NCI-H2196 treated with DMSO at 0.1 percent for 48 hours (cell line): Measurements from ENCODE around the gene GJB4.
"Not testable (repeated sequence)": the region's sequence is repeated elsewhere in the genome, so short reads cannot be mapped to it uniquely, and the experiment has no call there.

Experiments
- DNase-seq: peaks from one replicate; lab custom pipeline; 2025; ENCODE audit not compliant: unreplicated experiment; lab: John Stamatoyannopoulos, UW

Gene GJB4

DNA sequence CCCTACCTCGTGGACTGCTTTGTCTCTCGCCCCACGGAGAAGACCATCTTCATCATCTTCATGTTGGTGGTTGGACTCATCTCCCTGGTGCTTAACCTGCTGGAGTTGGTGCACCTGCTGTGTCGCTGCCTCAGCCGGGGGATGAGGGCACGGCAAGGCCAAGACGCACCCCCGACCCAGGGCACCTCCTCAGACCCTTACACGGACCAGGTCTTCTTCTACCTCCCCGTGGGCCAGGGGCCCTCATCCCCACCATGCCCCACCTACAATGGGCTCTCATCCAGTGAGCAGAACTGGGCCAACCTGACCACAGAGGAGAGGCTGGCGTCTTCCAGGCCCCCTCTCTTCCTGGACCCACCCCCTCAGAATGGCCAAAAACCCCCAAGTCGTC lies 35.2 kb downstream of the GJB4 start:
- DNase-seq: no peak

DNA sequence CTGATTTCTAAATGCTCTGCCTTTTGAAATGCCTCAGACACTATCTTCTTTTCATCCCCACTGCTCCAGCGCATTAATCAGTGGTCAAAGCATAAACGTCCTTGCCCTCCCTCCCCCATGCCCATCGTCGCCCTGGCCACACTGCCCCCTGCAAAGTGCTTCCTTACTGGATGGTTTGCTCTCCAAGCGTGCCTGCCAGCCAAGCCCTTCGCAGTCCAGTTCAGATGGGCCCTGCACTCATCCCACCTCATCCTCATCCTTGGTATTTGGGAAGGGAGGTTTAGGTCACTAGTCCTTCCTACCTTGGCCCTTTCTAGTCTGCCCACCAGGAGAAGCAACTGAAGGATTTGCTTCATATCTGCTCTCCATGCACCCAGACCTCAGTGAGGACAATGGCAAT lies 36.4 kb downstream of the GJB4 start:
- no peak for DNase-seq

GRCh38 chr1:34796990-34797389 lies 37.5 kb downstream of the GJB4 start:
- no peak for DNase-seq

DNA sequence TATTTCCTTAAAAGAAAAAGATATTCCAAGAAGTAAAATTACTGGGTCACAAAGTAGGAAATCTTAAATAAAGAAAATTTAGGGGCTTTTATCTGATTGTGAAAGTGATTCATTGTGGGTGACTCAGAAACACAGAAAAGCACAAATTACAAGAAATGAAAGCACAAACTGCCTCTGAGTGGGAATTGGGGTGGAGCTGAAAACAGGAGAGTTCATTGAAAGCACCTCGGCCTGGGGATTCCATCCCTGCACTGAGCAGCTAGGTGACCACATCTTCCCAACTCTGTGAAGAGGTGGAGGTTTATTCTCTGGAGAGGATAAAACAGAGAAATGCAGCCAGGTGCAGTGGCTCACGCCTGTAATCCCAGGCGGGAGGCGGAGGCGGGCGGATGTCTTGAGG lies 40.7 kb downstream of the GJB4 start:
- DNase-seq: no peak

DNA sequence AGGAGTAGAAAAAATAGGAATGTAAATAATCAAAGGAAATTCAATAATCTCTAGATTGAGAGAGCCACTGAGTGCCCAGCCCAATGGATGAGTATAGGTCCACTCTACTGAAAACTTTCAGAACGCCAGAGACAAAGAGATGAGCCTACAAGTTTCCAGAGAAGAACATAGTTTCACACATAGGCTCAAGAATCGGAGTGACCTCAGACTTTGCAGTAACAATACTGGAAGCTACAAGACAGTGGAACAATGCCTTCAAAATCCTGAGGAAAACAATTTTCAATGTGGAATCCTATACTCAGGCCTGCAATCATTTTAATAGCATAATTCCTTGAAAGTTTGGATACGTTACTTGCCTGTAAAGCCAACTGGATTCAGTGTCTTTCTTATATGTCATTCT lies 44.2 kb downstream of the GJB4 start:
- no peak for DNase-seq

DNA sequence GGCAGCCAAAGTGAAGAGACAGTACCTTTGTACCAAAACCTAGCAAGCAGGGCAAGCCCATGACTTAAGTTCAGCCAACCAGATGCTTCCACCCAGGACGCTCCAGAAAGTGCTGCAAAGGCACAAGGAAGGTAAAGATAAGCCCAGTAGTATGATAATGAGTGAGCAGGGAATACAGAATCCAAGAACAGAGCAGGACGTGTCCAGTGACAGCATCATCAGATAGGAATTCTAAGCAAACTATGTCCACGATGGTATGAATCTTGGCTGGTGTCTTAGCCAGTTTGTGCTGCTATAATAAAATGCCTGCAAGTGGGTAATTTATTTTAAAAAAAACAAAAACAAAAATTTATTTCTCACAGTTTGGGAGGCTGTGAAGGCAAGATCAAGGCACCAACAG lies 46.9 kb downstream of the GJB4 start:
- DNase-seq: no peak

DNA sequence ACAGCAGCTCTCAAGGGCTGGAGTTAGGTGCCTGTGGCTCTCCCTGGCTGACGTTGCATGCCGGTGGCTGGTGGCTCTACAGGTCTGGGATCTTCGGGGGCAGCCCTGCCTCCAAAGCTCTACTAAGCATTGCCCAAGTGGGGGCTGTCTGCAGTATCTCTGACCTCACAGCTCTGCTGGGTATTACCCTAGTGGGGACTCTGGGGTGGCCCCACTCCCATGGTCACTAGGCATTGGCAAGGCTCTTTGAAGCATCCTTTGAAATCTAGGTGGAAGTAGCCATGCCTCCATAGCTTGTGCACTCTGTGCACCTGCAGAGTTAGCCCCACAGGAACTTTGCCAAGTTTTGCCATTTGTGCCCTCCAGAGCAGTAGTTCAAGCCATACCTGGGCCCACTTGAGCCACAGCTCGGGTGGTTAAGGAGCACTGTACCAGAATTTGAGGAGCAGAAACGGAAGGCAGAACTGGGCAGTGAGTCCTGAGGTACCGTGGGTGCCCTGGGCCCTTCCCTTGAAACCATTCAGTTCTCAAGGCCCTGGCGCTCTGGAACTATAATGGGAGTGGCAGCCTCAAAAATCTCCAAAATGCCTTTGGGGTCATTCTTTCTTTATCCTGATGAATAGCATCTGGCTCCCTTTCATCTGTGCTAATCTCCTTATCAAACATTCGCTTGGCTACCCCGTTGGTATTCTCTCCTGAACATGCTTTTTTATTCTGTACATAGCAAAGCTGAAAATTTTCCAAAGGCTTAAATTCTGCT lies 48.7 kb downstream of the GJB4 start:
- DNase-seq: no peak

GRCh38 chr1:34810781-34811180 lies 51.2 kb downstream of the GJB4 start:
- DNase-seq: not testable (repeated sequence)
